ENCODE results near the gene IFT80. TPM values are rescaled to one million over a fixed set of nuclear protein-coding genes. Genes with fewer than 3 reads are reported as not detected.
A peak's percentile ranks its signal among the peaks of the same experiment; 100 is the strongest.
"Not testable (repeated sequence)": the region's sequence is repeated elsewhere in the genome, so short reads cannot be mapped to it uniquely, and the experiment has no call there.

IFT80 gene
- total RNA-seq, 2 donors from 2014 or later: 13.3 to 21.8 TPM

GRCh38 chr3:160378331-160379109 is 20.5 kb downstream of the IFT80 start:
- H3K27ac Mint-ChIP-seq: peak overlapping the region in 1 of 2 donors; percentile 44
- ATAC-seq (no peak), DNase-seq (ENCODE audit: low spot score in 2 of 2) (no peak)
- peaks cover 12 to 20% of the 10 kb centered on the region in 2 donors for H3K36me3 Mint-ChIP-seq
- H3K9me3 Mint-ChIP-seq: no peaks in the 10 kb centered on the region

- ATAC-seq (no peak), DNase-seq (ENCODE audit: low spot score in 2 of 2) (no peak)
- peaks cover 7 to 20% of the 10 kb centered on the region in 2 donors for H3K36me3 Mint-ChIP-seq
- H3K27ac Mint-ChIP-seq: no peak overlapping the region
- H3K9me3 Mint-ChIP-seq: no peaks in the 10 kb centered on the region
Measured at GRCh38 chr3:160376681-160377080, 22.3 kb downstream of the IFT80 start.

DNA sequence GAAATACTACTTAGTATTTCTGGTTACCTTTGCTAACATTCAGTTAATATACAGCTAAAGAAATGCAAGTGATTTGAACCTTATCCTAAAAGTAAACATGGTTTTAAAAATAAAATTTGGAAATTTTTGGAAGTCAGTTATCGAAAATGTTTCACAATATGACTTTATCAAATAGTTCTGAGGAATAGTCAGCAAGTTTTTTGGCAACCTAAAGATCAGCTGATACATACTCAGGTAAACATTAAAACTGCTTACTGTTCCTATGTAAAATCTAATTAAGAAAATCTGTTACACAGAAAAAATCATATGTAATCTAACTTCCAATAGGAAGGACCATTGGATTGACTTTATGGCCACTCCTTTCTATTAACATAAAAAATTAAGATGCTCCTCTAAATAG is 24.1 kb downstream of the IFT80 start:
- Mint-ChIP-seq H3K36me3 (peaks cover 7 to 20% of the 10 kb centered on the region in 2 donors), H3K9me3 (no peaks in the 10 kb centered on the region), H3K27ac (no peak overlapping the region)
- no peak for ATAC-seq
- DNase-seq (ENCODE audit: low spot score in 2 of 2): no peak

- H3K36me3 Mint-ChIP-seq: peaks cover 7 to 20% of the 10 kb centered on the region in 2 donors
- H3K27ac Mint-ChIP-seq: no peak overlapping the region
- ATAC-seq: no peak
- DNase-seq (ENCODE audit: low spot score in 2 of 2): no peak
- no peaks in the 10 kb centered on the region for H3K9me3 Mint-ChIP-seq
Measured at GRCh38 chr3:160374472-160374871, 24.6 kb downstream of the IFT80 start.

DNA sequence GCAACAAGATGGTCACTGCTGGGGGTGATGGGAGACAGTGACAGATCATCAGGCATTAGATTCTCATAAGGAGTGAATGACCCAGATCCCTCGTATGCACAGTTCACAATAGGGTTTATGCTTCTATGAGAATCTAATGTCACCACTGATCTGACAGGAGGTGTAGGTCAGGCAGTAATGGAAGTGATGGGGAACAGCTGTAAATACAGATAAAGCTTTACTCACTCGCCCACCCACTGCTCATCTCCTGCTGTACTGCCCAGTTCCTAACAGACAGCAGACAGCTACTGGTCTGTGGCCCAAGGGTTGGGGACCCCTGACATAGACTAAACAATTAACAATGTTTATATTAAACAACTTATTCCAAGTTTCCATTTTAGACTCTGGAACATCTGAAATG is 25.4 kb downstream of the IFT80 start:
- H3K27ac Mint-ChIP-seq: no peak overlapping the region
- H3K36me3 Mint-ChIP-seq: peaks cover 7 to 14% of the 10 kb centered on the region in 2 donors
- ATAC-seq: no peak
- DNase-seq (ENCODE audit: low spot score in 2 of 2): no peak
- H3K9me3 Mint-ChIP-seq: no peaks in the 10 kb centered on the region

- peaks cover 7 to 14% of the 10 kb centered on the region in 2 donors for H3K36me3 Mint-ChIP-seq
- no peaks in the 10 kb centered on the region for H3K9me3 Mint-ChIP-seq
- ATAC-seq (no peak), DNase-seq (ENCODE audit: low spot score in 2 of 2) (no peak)
- no peak overlapping the region for H3K27ac Mint-ChIP-seq
Measured at GRCh38 chr3:160372780-160373179, 26.2 kb downstream of the IFT80 start.

- H3K36me3 Mint-ChIP-seq: peaks cover 12 to 19% of the 10 kb centered on the region in 2 donors
- H3K27ac Mint-ChIP-seq: no peak overlapping the region
- ATAC-seq (no peak), DNase-seq (ENCODE audit: low spot score in 2 of 2) (no peak)
- no peaks in the 10 kb centered on the region for H3K9me3 Mint-ChIP-seq
Measured at GRCh38 chr3:160370987-160371857, 27.8 kb downstream of the IFT80 start.

- H3K9me3 Mint-ChIP-seq: no peaks in the 10 kb centered on the region
- H3K36me3 Mint-ChIP-seq: peaks cover 12 to 18% of the 10 kb centered on the region in 2 donors
- ATAC-seq: no peak
- no peak overlapping the region for H3K27ac Mint-ChIP-seq
- no peak for DNase-seq (ENCODE audit: low spot score in 2 of 2)
Measured at GRCh38 chr3:160369784-160370183, 29.2 kb downstream of the IFT80 start.

- no peaks in the 10 kb centered on the region for H3K9me3 Mint-ChIP-seq
- H3K36me3 Mint-ChIP-seq: peaks cover 8% of the 10 kb centered on the region in 2 donors
- no peak for DNase-seq (ENCODE audit: low spot score in 2 of 2)
- no peak for ATAC-seq
- H3K27ac Mint-ChIP-seq: no peak overlapping the region
Measured at GRCh38 chr3:160368804-160369203, 30.2 kb downstream of the IFT80 start.

- peaks cover 21 to 25% of the 10 kb centered on the region in 2 donors for H3K36me3 Mint-ChIP-seq
- H3K27ac Mint-ChIP-seq: no peak overlapping the region
- DNase-seq (ENCODE audit: low spot score in 2 of 2): no peak
- H3K9me3 Mint-ChIP-seq: no peaks in the 10 kb centered on the region
- ATAC-seq: no peak
Measured at GRCh38 chr3:160365869-160366522, 33.0 kb downstream of the IFT80 start.

GRCh38 chr3:160362896-160363295 is 36.1 kb downstream of the IFT80 start:
- DNase-seq (ENCODE audit: low spot score in 2 of 2); H3K27ac Mint-ChIP-seq; H3K9me3 Mint-ChIP-seq; ATAC-seq: not testable (repeated sequence)
- peaks cover 25% of the 10 kb centered on the region in 2 donors for H3K36me3 Mint-ChIP-seq

DNA sequence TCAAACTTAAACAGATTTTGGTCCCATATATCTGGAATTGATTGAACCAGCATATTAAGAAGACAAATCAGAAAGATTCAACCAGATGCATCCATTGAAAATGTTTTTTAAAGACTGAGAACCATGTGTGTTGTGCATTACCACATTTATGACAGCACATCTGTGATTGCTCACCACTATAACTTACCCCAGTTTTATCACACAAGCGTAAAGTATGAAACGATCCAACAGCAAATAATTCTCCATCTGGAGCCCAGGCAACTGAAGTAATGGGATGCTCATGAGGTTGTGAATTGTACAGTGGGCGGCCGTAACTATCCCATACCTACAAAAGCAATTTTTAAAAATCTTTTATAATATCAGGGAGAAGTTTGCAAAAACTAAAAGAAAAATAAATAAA is 43.2 kb downstream of the IFT80 start:
- H3K27ac Mint-ChIP-seq: no peak overlapping the region
- H3K9me3 Mint-ChIP-seq: no peaks in the 10 kb centered on the region
- no peak for DNase-seq (ENCODE audit: low spot score in 2 of 2)
- peaks cover 0 to 2% of the 10 kb centered on the region in 2 donors for H3K36me3 Mint-ChIP-seq
- no peak for ATAC-seq

- DNase-seq (ENCODE audit: low spot score in 2 of 2) (no peak), ATAC-seq (no peak)
- Mint-ChIP-seq H3K36me3 (no peaks in the 10 kb centered on the region), H3K9me3 (no peaks in the 10 kb centered on the region), H3K27ac (no peak overlapping the region)
Measured at GRCh38 chr3:160346511-160346910, 52.5 kb downstream of the IFT80 start.

- Mint-ChIP-seq H3K36me3 (peaks cover 0 to under 1% of the 10 kb centered on the region in 2 donors), H3K9me3 (peaks cover 0 to under 1% of the 10 kb centered on the region in 2 donors), H3K27ac (no peak overlapping the region)
- no peak for DNase-seq (ENCODE audit: low spot score in 2 of 2)
- no peak for ATAC-seq
Measured at GRCh38 chr3:160343132-160343531, 55.9 kb downstream of the IFT80 start.

- Mint-ChIP-seq H3K27ac (no peak overlapping the region), H3K9me3 (peaks cover 0 to 5% of the 10 kb centered on the region in 2 donors), H3K36me3 (peaks cover 0 to 6% of the 10 kb centered on the region in 2 donors)
- ATAC-seq: no peak
- DNase-seq (ENCODE audit: low spot score in 2 of 2): no peak
Measured at GRCh38 chr3:160340351-160340750, 58.7 kb downstream of the IFT80 start.

GRCh38 chr3:160331127-160331937 is 67.7 kb downstream of the IFT80 start:
- ATAC-seq: no peak
- H3K36me3 Mint-ChIP-seq: peaks cover 5 to 6% of the 10 kb centered on the region in 2 donors
- H3K9me3 Mint-ChIP-seq: peaks cover 0 to 4% of the 10 kb centered on the region in 2 donors
- DNase-seq (ENCODE audit: low spot score in 2 of 2): no peak
- no peak overlapping the region for H3K27ac Mint-ChIP-seq

All from activated naive CD4-positive, alpha-beta T cell treated with anti-CD3 and anti-CD28 coated beads, Interleukin-2, amount 50 U/mL, for 72 hours (primary cell).